Activated CD4-positive, alpha-beta memory T cell treated with anti-CD3 and anti-CD28 coated beads, Interleukin-2, amount 10 ng/mL, durations not matched to agents 7 days and 5 days (primary cell): ENCODE measurements around the gene METTL3. TPM values are rescaled to one million over a fixed set of nuclear protein-coding genes. Genes with fewer than 3 reads are reported as not detected.

ENCODE experiments used
- CTCF ChIA-PET: fragments of 350-600 bp; sonication (Branson Sonifier 250); formaldehyde crosslinking; loops from one replicate; lab custom pipeline; 2021; ENCODE audit warnings: antibody characterized with exemption, inconsistent platforms; lab: Charles Lee
- POLR2A ChIA-PET: fragments of 350-600 bp; sonication (Branson Sonifier 250); formaldehyde crosslinking; loops from one replicate; lab custom pipeline; 2021; ENCODE audit warnings: antibody characterized with exemption; lab: Charles Lee
- DNase-seq: peaks from one replicate; pipeline ENCODE4 v3.0.0-alpha.2; 2020
- H3K27ac Mint-ChIP-seq: one replicate; pipeline ENCODE4 v1.8.0; 2021; ENCODE audit warnings: mild to moderate bottlenecking, mixed read lengths
- H3K27me3 Mint-ChIP-seq: one replicate; pipeline ENCODE4 v1.8.0; 2021; ENCODE audit warnings: mixed read lengths
- H3K36me3 Mint-ChIP-seq: one replicate; pipeline ENCODE4 v1.8.0; 2021; ENCODE audit warnings: low read depth, mixed read lengths
- H3K4me1 Mint-ChIP-seq: one replicate; pipeline ENCODE4 v1.8.0; 2021; ENCODE audit warnings: mixed read lengths
- H3K4me3 Mint-ChIP-seq: one replicate; pipeline ENCODE4 v1.8.0; 2021; ENCODE audit warnings: mild to moderate bottlenecking, mixed read lengths
- H3K9me3 Mint-ChIP-seq: one replicate; pipeline ENCODE4 v1.8.0; 2021; ENCODE audit warnings: mixed read lengths
- total RNA-seq, 2 experiments: library from RNA; stranded (reverse); gene quantifications; one replicate each; pipeline ENCODE4 v1.2.3, GENCODE V29; 2021

METTL3 gene
- total RNA-seq, 2 experiments from 2014 or later, result 75.6 to 77.6 TPM

- Mint-ChIP-seq H3K9me3 (no peaks in the 10 kb centered on the region), H3K36me3 (no peaks in the 10 kb centered on the region), H3K27ac (no peak overlapping the region), H3K27me3 (peaks cover 48% of the 10 kb centered on the region), H3K4me1 (peaks cover 3% of the 10 kb centered on the region), H3K4me3 (no peak overlapping the region)
- CTCF ChIA-PET, result no interaction called here
- POLR2A ChIA-PET, result no interaction called here
- DNase-seq, result no peak
Observed at GRCh38 chr14:21536418-21537089, 25.4 kb upstream of the METTL3 start.

- CTCF ChIA-PET, result interaction anchor here (1.3 kb wide), 1 partner anchor 37 kb away, joined by 3 read pairs; no protein-coding TSS in a partner anchor
- Mint-ChIP-seq H3K27ac (no peak overlapping the region), H3K9me3 (no peaks in the 10 kb centered on the region), H3K4me1 (peaks cover 3% of the 10 kb centered on the region), H3K4me3 (no peak overlapping the region), H3K27me3 (peaks cover 48% of the 10 kb centered on the region), H3K36me3 (no peaks in the 10 kb centered on the region)
- POLR2A ChIA-PET, result no interaction called here
- no peak for DNase-seq
Observed at GRCh38 chr14:21535545-21536417, 24.6 kb upstream of the METTL3 start.

- Mint-ChIP-seq H3K9me3 (no peaks in the 10 kb centered on the region), H3K4me1 (peaks cover 3% of the 10 kb centered on the region), H3K27me3 (peaks cover 51% of the 10 kb centered on the region), H3K36me3 (no peaks in the 10 kb centered on the region), H3K4me3 (no peak overlapping the region), H3K27ac (no peak overlapping the region)
- no peak for DNase-seq
- ChIA-PET CTCF (interaction anchor here (1.2 to 1.3 kb wide), 2 partner anchors 36 to 58 kb away, joined by 3 read pairs; partner anchors contain the start of genes RAB2B and TOX4), POLR2A (interaction anchor here (1.0 kb wide), 1 partner anchor 9 kb away, joined by 3 read pairs; the partner anchor contains the start of gene SALL2)
Observed at GRCh38 chr14:21534576-21534975, 23.4 kb upstream of the METTL3 start.

GRCh38 chr14:21533294-21533693, 22.2 kb upstream of the METTL3 start:
- Mint-ChIP-seq H3K27ac (no peak overlapping the region), H3K27me3 (peaks cover 44% of the 10 kb centered on the region)
- POLR2A ChIA-PET, result no interaction called here

GRCh38 chr14:21529515-21529914, 18.4 kb upstream of the METTL3 start:
- H3K4me1 Mint-ChIP-seq, result peaks cover 10% of the 10 kb centered on the region
- DNase-seq, result no peak
- H3K27ac Mint-ChIP-seq, result no peak overlapping the region
- POLR2A ChIA-PET, result no interaction called here
- H3K9me3 Mint-ChIP-seq, result no peaks in the 10 kb centered on the region
- H3K36me3 Mint-ChIP-seq, result no peaks in the 10 kb centered on the region
- no peak overlapping the region for H3K4me3 Mint-ChIP-seq
- CTCF ChIA-PET, result interaction anchor here (1.9 kb wide), 1 partner anchor 30 kb away, joined by 5 read pairs; no protein-coding TSS in a partner anchor
- peaks cover 21% of the 10 kb centered on the region for H3K27me3 Mint-ChIP-seq

More at GRCh38 chr14:21533294-21533693, 22.2 kb upstream of the METTL3 start:
- Mint-ChIP-seq H3K9me3 (no peaks in the 10 kb centered on the region), H3K4me1 (peaks cover 3% of the 10 kb centered on the region), H3K36me3 (no peaks in the 10 kb centered on the region), H3K4me3 (no peak overlapping the region)
- DNase-seq, result no peak
- CTCF ChIA-PET, result interaction anchor here (1.2 kb wide), 1 partner anchor 57 kb away, joined by 3 read pairs; the partner anchor contains the start of genes RAB2B and TOX4

- no peak overlapping the region for H3K4me3 Mint-ChIP-seq
- no peak overlapping the region for H3K27ac Mint-ChIP-seq
- POLR2A ChIA-PET, result no interaction called here
- peaks cover 10% of the 10 kb centered on the region for H3K4me1 Mint-ChIP-seq
- no peaks in the 10 kb centered on the region for H3K9me3 Mint-ChIP-seq
- DNase-seq, result no peak
- H3K27me3 Mint-ChIP-seq, result peaks cover 16% of the 10 kb centered on the region
- CTCF ChIA-PET, result interaction anchor here (1.5 to 1.9 kb wide), 2 partner anchors 15 to 31 kb away, joined by 4 to 5 read pairs; no protein-coding TSS in a partner anchor
- H3K36me3 Mint-ChIP-seq, result no peaks in the 10 kb centered on the region
Observed at GRCh38 chr14:21528381-21529348, 17.5 kb upstream of the METTL3 start.

- no peaks in the 10 kb centered on the region for H3K36me3 Mint-ChIP-seq
- H3K4me1 Mint-ChIP-seq, result peaks cover 10% of the 10 kb centered on the region
- ChIA-PET POLR2A (interaction anchor here (1.3 to 6.8 kb wide), 2 partner anchors 10 to 15 kb away, joined by 5 to 50 read pairs; partner anchors contain the start of gene METTL3), CTCF (interaction anchor here (0.8 kb wide), 1 partner anchor 70 kb away, joined by 3 read pairs; no protein-coding TSS in a partner anchor)
- H3K4me3 Mint-ChIP-seq, result peak overlapping the region; percentile 71
- no peaks in the 10 kb centered on the region for H3K9me3 Mint-ChIP-seq
- DNase-seq, result no peak
- H3K27me3 Mint-ChIP-seq, result peaks cover 12% of the 10 kb centered on the region
- H3K27ac Mint-ChIP-seq, result no peak overlapping the region
Observed at GRCh38 chr14:21527318-21527679, 16.2 kb upstream of the METTL3 start.

GRCh38 chr14:21526672-21527317, 15.7 kb upstream of the METTL3 start:
- peaks cover 10% of the 10 kb centered on the region for H3K4me1 Mint-ChIP-seq
- DNase-seq, result no peak
- H3K9me3 Mint-ChIP-seq, result no peaks in the 10 kb centered on the region
- H3K27ac Mint-ChIP-seq, result no peak overlapping the region
- peaks cover 10% of the 10 kb centered on the region for H3K27me3 Mint-ChIP-seq
- peak overlapping the region; percentile 71 for H3K4me3 Mint-ChIP-seq
- no peaks in the 10 kb centered on the region for H3K36me3 Mint-ChIP-seq
- ChIA-PET POLR2A (interaction anchor here (1.2 to 6.8 kb wide), 3 partner anchors 10 to 28 kb away, joined by 5 to 50 read pairs (median 5); partner anchors contain the start of gene METTL3), CTCF (interaction anchor here (0.6 to 1.2 kb wide), 4 partner anchors 28 to 70 kb away, joined by 3 to 7 read pairs (median 4); no protein-coding TSS in a partner anchor)

- no peak within 1 kb of the TSS for H3K27ac Mint-ChIP-seq
- H3K36me3 Mint-ChIP-seq, result no peaks in the 10 kb centered on the region
- H3K4me1 Mint-ChIP-seq, result peaks cover 10% of the 10 kb centered on the region
- DNase-seq, result peak; percentile 50
- no peaks in the 10 kb centered on the region for H3K9me3 Mint-ChIP-seq
- H3K4me3 Mint-ChIP-seq, result peak within 1 kb of the TSS; percentile 71
- peaks cover 11% of the 10 kb centered on the region for H3K27me3 Mint-ChIP-seq
- ChIA-PET POLR2A (interaction anchor here (1.0 to 6.8 kb wide), 5 partner anchors 8 to 49 kb away, joined by 3 to 50 read pairs (median 5); partner anchors contain the start of genes METTL3 and TOX4), CTCF (interaction anchor here (0.6 to 1.2 kb wide), 3 partner anchors 27 to 50 kb away, joined by 4 to 7 read pairs (median 4); no protein-coding TSS in a partner anchor)
Observed at GRCh38 chr14:21525962-21526671, 15.0 kb upstream of the METTL3 start, which contains the start of gene SALL2. TSS of gene SALL2 (minus strand) at chr14:21526346. CDS start at chr14:21526127, 219 bp downstream.

GRCh38 chr14:21525571-21525961, 14.4 kb upstream of the METTL3 start:
- H3K9me3 Mint-ChIP-seq, result no peaks in the 10 kb centered on the region
- ChIA-PET CTCF (interaction anchor here (1.2 kb wide), 1 partner anchor 27 kb away, joined by 7 read pairs; no protein-coding TSS in a partner anchor), POLR2A (interaction anchor here (1.0 to 6.8 kb wide), 3 partner anchors 9 to 48 kb away, joined by 3 to 50 read pairs (median 4); partner anchors contain the start of genes METTL3 and TOX4)
- peaks cover 10% of the 10 kb centered on the region for H3K4me1 Mint-ChIP-seq
- H3K36me3 Mint-ChIP-seq, result no peaks in the 10 kb centered on the region
- no peak for DNase-seq
- peaks cover 14% of the 10 kb centered on the region for H3K27me3 Mint-ChIP-seq
- H3K4me3 Mint-ChIP-seq, result peak overlapping the region; percentile 71
- no peak overlapping the region for H3K27ac Mint-ChIP-seq
